Suppressor macrophage (primary cell): ENCODE measurements around the gene PKD1L1.
"Not testable (repeated sequence)": the region's sequence is repeated elsewhere in the genome, so short reads cannot be mapped to it uniquely, and the experiment has no call there.

Source experiments
- DNase-seq, 4 experiments: peaks; one replicate each; pipeline ENCODE4 v3.0.0-alpha.2; 2020 to 2022

PKD1L1 gene

GRCh38 chr7:47937065-47937687 lies 11.1 kb downstream of the PKD1L1 start:
- no peak for DNase-seq

- DNase-seq = no peak
Measured at GRCh38 chr7:47936323-47936722, 11.9 kb downstream of the PKD1L1 start.

- DNase-seq = no peak
Measured at GRCh38 chr7:47935336-47935735, 12.9 kb downstream of the PKD1L1 start.

DNA sequence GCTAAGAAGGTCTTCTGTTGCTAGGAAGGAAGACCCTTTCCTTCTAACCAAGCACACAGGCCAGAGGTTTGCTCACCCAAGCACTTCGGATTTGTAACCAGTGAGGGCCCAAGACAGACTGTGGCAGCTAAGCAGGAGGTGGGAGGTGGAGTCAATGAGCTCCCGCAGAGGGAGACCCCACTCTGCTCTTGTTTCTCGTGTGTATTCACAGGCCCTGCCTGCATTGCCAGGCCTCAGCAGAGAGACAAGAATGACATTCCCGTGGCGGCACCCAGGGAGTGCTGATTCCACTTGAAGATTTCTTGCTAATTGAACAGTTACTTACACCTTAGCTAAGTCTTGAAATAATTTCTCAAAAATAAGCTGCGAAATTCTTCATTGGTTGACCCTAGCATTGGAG lies 13.4 kb downstream of the PKD1L1 start:
- no peak for DNase-seq

DNA sequence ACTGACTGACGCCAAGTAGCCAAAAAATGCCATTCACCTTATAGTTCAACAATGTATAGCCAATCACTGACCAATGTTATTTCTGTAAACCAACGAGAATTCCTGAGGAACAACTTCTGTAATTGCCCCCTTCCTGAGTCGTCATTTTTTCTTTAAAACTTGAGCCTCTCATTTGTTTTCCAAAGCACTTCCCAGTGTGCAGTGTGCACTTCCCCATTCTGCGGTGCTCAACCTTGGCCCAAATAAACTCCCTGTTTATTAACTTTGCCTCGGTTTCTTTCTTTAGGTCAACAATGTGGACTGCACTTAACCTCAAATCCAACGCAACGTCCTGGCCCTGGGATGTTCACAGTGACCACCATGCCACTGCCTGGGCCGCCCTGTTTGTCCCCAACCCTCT lies 15.1 kb downstream of the PKD1L1 start:
- DNase-seq = peak in 3 of 4 experiments; percentile 25 to 54 (median 44)

GRCh38 chr7:47932466-47933037 lies 15.7 kb downstream of the PKD1L1 start:
- no peak for DNase-seq

GRCh38 chr7:47932016-47932415 lies 16.2 kb downstream of the PKD1L1 start:
- no peak for DNase-seq

- DNase-seq = no peak
Measured at GRCh38 chr7:47931005-47932004, 17.0 kb downstream of the PKD1L1 start.

GRCh38 chr7:47924266-47924665 lies 24.0 kb downstream of the PKD1L1 start:
- peak in 2 of 4 experiments; percentile 21 to 22 for DNase-seq

GRCh38 chr7:47923081-47923875 lies 25.0 kb downstream of the PKD1L1 start:
- DNase-seq = not testable (repeated sequence)

GRCh38 chr7:47916514-47916913 lies 31.8 kb downstream of the PKD1L1 start:
- not testable (repeated sequence) for DNase-seq

GRCh38 chr7:47915616-47915976 lies 32.7 kb downstream of the PKD1L1 start:
- no peak for DNase-seq

DNA sequence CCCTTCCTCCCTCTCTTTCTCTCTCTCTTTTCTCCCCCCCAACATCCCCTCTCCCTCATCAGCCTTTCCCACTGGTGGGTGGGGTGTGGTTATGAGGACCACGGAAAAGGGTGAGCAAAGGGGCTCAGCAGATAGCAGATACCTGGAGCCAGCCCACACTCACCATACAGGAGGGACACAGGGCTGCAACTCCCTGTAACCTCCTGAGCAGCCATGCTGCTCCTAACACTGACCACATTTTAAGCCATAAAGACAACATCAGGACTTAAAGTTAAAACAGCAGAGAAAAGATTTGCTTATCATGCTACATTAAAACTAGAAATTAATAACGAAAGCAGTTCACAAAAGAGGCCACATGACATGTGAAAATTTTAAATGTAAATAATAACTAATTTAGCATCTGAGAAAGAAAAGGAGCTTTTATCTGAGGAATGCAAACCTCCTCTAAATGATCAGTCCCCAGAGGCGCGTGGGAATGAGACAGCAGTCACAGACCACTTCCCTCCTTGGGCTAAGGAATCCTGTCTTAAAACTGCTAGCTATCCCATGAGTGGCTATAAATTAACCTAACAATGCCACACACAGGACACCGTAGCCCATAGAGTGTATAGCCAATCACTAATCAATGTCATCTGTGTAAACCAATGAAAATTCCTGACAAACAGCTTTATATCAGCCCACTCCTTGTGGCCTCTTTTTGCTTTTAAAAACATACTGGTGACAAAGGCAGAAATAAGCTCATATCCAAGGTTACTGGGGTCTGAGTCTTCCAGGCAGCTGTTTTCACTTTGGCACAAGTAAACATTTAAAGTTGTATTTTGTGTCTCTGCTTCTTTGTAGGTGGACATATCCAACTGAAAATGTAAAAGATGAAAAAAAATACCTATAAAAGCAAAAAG lies 33.3 kb downstream of the PKD1L1 start:
- DNase-seq = peak in 3 of 4 experiments; percentile 12 to 34 (median 22)

DNA sequence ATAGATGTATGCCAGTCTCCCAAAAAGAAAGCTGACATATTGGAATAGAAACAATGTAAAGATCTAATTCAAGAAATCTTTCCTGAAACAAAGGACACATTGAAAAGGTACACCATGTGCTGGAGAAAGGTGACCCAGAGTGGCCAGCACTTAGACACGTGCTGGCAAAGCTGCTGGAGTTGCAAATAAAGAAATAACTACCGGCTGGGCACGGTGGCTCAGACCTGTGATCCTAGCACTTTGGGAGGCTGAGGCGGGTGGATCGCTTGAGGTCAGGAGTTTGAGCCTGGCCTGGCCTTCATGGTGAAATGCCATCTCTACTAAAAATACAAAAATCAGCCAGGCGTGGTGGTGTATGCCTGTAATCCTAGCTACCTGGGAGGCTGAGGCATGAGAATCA lies 35.9 kb downstream of the PKD1L1 start:
- DNase-seq = no peak

DNA sequence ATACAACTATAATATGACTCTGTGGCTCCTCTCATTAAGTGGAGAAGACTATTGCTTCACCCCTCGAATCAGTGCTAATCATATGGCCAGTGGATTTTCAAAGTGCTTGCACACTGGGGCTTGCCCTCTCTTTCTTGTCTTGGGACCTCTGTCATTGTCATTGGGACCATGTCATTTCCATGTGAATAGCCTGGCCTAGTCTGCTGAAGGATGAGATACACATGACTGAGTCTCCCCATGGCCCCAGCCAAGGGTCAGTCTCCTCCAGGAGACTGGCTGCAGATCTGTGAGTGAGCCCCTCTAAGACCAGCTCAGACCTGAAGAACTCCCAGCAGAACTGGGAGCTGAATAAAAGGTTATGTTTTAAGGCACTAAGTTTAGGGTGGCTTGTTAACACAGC lies 39.5 kb downstream of the PKD1L1 start:
- no peak for DNase-seq

GRCh38 chr7:47907981-47908616 lies 40.2 kb downstream of the PKD1L1 start:
- DNase-seq = no peak

- no peak for DNase-seq
Measured at GRCh38 chr7:47906883-47907282, 41.4 kb downstream of the PKD1L1 start.

DNA sequence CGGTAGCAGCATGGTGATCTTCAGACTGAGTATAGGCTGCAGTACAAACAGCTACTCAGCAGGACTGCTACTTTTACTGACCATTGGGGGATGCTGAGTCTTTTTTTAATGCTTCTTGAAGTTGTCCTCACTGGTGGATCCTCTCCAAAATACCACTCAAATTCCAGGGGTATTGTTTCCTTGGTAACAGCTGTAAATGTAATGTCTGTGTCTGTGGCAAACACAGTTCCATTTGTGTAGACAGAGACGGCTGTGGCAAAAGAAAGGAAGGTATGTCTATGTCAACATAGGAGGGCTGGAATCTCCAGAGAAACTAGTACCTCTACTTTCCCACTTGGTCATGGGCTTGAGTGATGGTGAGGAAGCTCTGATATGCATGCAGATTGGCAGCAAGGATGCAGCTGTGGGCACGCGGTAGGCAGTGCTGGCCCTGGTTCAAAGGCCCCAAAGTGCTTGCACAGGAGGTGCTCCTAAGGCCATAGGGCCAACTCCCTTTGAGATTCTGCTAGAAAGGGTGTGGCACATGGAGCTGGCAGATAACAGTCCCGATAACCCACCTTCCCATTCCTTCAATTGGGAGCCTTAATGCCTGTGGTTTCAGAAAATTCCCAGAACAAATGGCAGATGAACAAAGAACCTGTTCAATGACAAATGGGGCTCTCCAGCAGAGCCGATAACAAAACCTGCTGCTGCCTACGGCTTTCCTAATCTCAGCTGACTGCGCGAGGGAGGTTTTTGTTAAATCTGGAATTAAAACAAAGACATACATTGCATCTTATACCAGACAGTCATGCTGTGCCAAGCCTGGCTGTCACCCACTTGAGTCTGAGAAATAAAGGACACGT lies 43.0 kb downstream of the PKD1L1 start:
- DNase-seq = no peak

- no peak for DNase-seq
Measured at GRCh38 chr7:47902013-47902412, 46.3 kb downstream of the PKD1L1 start.

DNA sequence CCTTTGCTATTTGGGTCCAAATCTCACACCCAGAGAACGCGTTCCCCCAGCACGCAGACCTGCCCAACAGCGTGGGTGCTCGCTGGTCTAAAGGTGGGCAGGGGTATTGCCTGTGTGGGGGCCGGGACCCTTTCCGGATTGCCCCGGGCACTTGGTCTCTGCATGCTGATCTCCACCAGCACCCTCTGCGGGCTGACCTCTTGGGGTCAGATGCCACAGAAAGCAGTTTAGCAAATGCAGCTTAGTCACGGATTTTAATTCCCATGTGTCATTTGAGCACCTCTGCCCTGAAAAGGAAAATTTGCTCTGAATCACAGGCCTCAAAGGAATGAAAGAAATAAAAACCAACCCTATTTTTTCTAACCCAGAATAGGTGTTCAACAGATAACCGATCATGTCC lies 46.7 kb downstream of the PKD1L1 start:
- no peak for DNase-seq
